ENCODE results near the gene GANAB.
A peak's percentile ranks its signal among the peaks of the same experiment; 100 is the strongest.
"Not testable (repeated sequence)": the region's sequence is repeated elsewhere in the genome, so short reads cannot be mapped to it uniquely, and the experiment has no call there.

GANAB gene

GRCh38 chr11:62645946-62646824, at the start of gene GANAB:
TSS of gene GANAB (minus strand) at chr11:62646613. CDS start at chr11:62646599, 14 bp downstream.
- peak; percentile 95 for DNase-seq (ENCODE audit: low read depth)

DNA sequence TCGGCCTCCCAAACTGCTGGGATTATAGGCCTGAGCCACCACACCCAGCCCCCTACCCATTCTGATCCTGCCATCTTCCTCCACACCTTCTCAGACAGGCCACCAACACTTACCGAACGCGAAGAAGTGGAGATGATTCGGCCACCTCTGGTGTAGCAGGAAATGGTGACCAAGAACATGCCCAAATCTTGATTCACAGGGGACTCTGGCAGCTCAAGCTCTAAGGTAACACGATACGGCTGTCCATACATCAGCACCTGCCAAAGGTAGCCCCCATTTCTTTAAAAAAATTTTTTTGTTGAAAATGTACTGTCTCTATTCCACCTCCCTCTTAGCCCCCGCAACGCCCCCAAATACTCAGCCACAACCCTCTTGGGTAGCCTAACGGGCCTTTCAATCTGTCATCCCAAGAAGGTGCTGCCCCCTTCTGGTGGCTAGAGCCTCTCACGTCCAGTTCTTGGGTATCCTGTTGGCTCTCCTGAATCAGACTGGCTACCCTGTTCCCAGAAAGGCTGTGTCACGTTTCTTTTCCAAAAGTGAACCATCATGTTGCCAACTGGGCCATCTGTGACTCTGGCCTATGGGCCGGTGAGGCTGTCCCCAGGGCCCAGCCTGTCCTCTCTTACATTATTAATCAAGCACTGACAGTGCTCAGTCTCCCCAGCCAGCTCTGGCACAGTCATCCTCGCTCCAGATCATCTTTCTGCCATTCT, 48.2 kb upstream of the GANAB start:
- DNase-seq (ENCODE audit: low read depth): no peak

GRCh38 chr11:62693624-62694023, 47.2 kb upstream of the GANAB start:
- DNase-seq (ENCODE audit: low read depth): not testable (repeated sequence)

DNA sequence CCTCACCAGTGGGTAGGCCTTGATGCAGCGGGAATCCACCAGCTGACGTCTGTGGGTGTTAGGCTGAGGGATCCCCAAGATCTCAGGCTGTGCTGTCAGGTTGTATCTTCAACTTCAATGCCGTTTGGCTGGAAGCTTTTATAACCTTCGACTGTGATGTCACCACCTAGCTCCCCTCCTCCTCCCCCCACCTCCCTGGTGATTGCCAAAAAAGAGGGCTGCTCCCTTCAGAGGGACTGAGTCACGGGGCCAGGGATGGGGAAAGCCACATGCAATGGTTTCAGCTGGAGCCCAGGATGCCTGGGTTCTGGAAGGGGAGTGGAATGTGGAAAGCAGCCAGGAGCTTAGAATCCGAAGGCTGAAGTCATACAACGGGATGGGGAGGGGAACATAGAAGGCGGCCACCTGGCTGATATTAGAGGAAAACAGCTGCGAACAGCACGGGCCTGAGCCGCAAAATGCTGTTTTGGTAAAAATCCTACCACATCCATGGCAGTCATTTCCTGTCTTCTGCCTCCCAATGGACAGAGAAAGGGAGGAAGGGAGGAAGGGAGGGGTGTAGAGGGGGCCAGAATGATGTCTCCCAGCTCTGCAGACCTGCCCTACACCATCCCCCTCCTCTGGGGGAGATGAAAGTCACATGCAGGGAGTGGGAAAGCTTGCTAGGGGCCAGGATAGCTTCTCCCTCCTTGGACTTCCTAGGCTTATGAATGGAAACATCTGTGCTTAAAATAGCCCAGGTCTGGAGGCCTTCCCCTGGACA, 43.2 kb upstream of the GANAB start, which contains the start of gene LRRN4CL:
LRRN4CL (minus strand) TSS at position 110 of the 763 bp plus-strand sequence. CDS start 1,022 bp downstream, outside the sequence.
- DNase-seq (ENCODE audit: low read depth): peak; percentile 98

DNA sequence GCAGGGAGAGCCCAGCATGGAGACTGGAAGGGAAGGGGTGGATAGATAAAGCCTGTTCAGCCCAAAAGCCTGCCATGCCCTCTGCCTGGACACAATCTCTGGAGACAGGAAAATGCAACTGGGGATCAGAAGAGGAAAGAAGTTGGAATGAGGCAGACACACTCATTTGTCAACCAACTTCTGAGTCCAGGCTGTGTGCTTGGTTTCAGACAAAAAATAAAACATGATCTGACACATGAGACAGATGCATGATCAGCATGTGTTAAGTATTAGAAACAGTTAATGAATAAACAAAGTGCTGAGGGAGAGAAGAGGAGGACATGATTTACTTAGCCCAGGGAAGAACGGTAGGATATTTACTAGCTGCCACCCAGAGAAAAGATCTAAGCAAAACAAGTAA, 42.1 kb upstream of the GANAB start:
- no peak for DNase-seq (ENCODE audit: low read depth)

- no peak for DNase-seq (ENCODE audit: low read depth)
Observed at GRCh38 chr11:62687508-62688396, 41.3 kb upstream of the GANAB start.

DNA sequence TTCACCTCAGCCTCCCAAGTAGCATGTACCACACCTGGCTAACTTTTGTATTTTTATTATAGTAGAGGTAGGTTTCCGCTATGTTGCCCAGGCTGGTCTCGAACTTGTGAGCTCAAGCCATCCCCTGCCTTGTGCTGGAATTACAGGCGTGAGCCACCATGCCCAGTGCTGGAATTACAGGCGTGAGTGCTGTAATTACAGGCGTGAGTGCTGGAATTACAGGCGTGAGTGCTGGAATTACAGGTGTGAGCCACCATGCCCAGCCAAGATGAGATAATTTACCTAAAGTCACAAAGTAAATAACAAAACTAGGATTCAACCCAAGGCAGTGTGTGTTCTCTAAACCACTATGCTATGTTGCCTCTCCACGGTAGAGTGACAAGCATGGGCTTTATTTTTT, 36.1 kb upstream of the GANAB start:
- no peak for DNase-seq (ENCODE audit: low read depth)

GRCh38 chr11:62680825-62681240, 34.4 kb upstream of the GANAB start:
- DNase-seq (ENCODE audit: low read depth): no peak

- no peak for DNase-seq (ENCODE audit: low read depth)
Observed at GRCh38 chr11:62678770-62679696, 32.6 kb upstream of the GANAB start, which contains the start of gene UBXN1. TSS of gene UBXN1 (minus strand) at chr11:62679073. CDS start at chr11:62678923, 150 bp downstream.

DNA sequence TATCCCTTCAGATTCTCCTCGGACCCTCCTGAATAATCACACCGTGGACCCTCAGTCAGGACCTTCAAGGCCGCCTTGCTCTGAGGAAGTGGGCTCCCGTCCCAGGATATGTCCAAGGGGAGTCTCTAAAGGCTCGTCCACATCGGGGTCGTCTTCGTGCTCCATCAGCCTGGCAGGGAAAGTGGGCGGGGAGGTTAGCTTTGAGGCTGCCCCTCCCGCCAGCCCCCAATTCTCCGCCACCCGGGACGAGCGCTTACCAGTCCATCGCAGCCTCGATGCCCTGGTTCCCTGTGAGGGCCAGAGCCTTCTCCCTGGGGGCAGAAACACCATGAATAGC, 32.0 kb upstream of the GANAB start:
- DNase-seq (ENCODE audit: low read depth): no peak

GRCh38 chr11:62677714-62678113, 31.3 kb upstream of the GANAB start:
- DNase-seq (ENCODE audit: low read depth): no peak

- no peak for DNase-seq (ENCODE audit: low read depth)
Observed at GRCh38 chr11:62677156-62677555, 30.7 kb upstream of the GANAB start.

DNA sequence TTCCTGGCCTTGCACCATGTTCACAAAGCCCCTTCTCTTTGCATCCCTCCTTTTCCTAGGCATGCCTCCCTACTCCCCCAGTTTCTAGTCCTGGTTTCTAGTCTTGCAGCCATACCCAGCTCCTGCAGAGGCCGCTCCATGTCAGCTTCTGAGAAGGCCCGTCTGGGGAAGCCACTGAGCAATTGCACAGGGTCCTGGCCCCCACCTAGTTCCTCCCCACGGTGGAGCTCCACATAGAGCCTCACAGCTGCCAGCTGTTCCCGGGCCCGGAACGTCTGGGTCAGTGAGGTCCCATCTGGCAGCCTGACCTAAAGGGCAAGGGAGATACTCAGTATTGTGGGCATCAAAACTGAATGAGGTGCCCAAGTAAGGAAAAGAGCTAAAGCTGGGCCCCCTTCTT, 30.3 kb upstream of the GANAB start:
- DNase-seq (ENCODE audit: low read depth): no peak

- DNase-seq (ENCODE audit: low read depth): not testable (repeated sequence)
Observed at GRCh38 chr11:62675415-62675814, 29.0 kb upstream of the GANAB start.

GRCh38 chr11:62673196-62673525, 26.7 kb upstream of the GANAB start:
- DNase-seq (ENCODE audit: low read depth): no peak

- DNase-seq (ENCODE audit: low read depth): peak; percentile 86
Observed at GRCh38 chr11:62671608-62672389, 25.4 kb upstream of the GANAB start, which contains the start of the genes LBHD1 and UQCC3. TSS of gene LBHD1 (minus strand) at chr11:62672267. CDS start at chr11:62670031, 2,236 bp downstream. TSS of gene UQCC3 (plus strand) at chr11:62671673. CDS start at chr11:62671746, 73 bp downstream.

GRCh38 chr11:62671236-62671607, 24.8 kb upstream of the GANAB start:
- no peak for DNase-seq (ENCODE audit: low read depth)

- DNase-seq (ENCODE audit: low read depth): no peak
Observed at GRCh38 chr11:62669420-62670161, 23.2 kb upstream of the GANAB start.

- DNase-seq (ENCODE audit: low read depth): no peak
Observed at GRCh38 chr11:62667460-62667859, 21.0 kb upstream of the GANAB start.
